HCEC 1CT (cell line): ENCODE data around the gene MSL1.

ENCODE experiments used
- DNase-seq: peaks from one replicate; pipeline ENCODE4 v3.0.0-alpha.2; 2017

Gene MSL1

GRCh38 chr17:40179923-40180659, 58.3 kb downstream of the MSL1 start:
- DNase-seq, result peak; percentile 46

GRCh38 chr17:40180694-40181093, 58.9 kb downstream of the MSL1 start:
- no peak for DNase-seq

GRCh38 chr17:40181205-40181604, 59.4 kb downstream of the MSL1 start:
- no peak for DNase-seq

- no peak for DNase-seq
Observed at GRCh38 chr17:40182606-40183005, 60.8 kb downstream of the MSL1 start.
